OCI-LY7 (cell line): ENCODE data around the gene DOCK1.

ENCODE experiments used
- EZH2phosphoT487 ChIP-seq: fragments of 200-600 bp; sonication (generic); IDR thresholded peaks from 2 replicates; pipeline ENCODE4 v1.6.1; 2018; ENCODE audit warnings: low read depth, borderline replicate concordance, mild to moderate bottlenecking, mixed run types, antibody characterized with exemption, low read length, moderate library complexity, mixed read lengths
- TF ChIP-seq, protein P1 (sequence below): fragments of 200-600 bp; sonication (generic); conservative IDR thresholded peaks from 2 replicates; pipeline ENCODE4 v1.5.1; 2014; ENCODE audit warnings: mild to moderate bottlenecking, antibody characterized with exemption, low read length, moderate library complexity, mixed read lengths

- TF ChIP-seq, protein P1, sequence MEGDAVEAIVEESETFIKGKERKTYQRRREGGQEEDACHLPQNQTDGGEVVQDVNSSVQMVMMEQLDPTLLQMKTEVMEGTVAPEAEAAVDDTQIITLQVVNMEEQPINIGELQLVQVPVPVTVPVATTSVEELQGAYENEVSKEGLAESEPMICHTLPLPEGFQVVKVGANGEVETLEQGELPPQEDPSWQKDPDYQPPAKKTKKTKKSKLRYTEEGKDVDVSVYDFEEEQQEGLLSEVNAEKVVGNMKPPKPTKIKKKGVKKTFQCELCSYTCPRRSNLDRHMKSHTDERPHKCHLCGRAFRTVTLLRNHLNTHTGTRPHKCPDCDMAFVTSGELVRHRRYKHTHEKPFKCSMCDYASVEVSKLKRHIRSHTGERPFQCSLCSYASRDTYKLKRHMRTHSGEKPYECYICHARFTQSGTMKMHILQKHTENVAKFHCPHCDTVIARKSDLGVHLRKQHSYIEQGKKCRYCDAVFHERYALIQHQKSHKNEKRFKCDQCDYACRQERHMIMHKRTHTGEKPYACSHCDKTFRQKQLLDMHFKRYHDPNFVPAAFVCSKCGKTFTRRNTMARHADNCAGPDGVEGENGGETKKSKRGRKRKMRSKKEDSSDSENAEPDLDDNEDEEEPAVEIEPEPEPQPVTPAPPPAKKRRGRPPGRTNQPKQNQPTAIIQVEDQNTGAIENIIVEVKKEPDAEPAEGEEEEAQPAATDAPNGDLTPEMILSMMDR: no peak
- TF ChIP-seq EZH2phosphoT487: no peak
Measured at GRCh38 chr10:127162841-127163240, 257.6 kb downstream of the DOCK1 start.
